Measurements from ENCODE around the gene TMEM209.

DNA sequence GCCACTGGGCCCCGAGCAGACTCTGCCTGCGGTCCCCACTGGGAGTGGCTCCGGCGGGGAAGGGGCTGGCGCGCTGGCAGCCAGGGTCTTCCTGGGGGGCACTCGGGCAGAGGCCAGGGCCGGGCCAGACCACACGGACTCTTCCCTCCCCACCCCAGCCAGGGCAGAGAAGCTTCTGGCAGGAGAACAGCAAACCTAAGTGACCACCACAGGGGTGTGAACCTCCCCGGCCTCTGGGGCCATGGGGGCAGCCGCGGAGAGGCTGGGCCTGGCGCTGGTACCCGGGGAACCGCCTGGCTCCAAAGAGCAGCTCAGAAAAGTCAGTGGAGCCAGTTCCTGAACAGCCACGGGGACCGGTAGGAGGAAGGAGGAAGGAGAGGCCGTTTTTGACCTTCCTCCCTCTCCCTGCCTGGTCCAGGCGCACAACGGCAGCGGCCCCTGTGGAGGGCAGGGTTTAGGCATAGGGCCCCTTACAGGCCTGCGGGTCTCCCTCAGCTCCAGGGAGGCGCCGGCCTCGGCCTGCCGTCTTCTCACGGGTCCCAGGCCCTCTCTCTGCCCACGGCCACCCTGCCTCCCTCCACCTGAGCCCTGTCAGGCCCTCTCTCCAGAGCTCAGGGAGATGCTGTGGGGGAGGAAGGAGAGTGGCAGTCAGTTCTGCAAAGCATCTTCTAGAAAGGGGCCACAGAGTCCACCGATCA is 51.8 kb downstream of the TMEM209 start:
- TF ChIP-seq, protein P1, sequence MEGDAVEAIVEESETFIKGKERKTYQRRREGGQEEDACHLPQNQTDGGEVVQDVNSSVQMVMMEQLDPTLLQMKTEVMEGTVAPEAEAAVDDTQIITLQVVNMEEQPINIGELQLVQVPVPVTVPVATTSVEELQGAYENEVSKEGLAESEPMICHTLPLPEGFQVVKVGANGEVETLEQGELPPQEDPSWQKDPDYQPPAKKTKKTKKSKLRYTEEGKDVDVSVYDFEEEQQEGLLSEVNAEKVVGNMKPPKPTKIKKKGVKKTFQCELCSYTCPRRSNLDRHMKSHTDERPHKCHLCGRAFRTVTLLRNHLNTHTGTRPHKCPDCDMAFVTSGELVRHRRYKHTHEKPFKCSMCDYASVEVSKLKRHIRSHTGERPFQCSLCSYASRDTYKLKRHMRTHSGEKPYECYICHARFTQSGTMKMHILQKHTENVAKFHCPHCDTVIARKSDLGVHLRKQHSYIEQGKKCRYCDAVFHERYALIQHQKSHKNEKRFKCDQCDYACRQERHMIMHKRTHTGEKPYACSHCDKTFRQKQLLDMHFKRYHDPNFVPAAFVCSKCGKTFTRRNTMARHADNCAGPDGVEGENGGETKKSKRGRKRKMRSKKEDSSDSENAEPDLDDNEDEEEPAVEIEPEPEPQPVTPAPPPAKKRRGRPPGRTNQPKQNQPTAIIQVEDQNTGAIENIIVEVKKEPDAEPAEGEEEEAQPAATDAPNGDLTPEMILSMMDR (conservative IDR thresholded peaks at IDR 0.05) = no peak
- no peak for TF ChIP-seq EZH2 (IDR thresholded peaks at IDR 0.05; ENCODE audit: low read depth)
